H9 (cell line): Measurements from ENCODE around the gene DNAJC15. TPM values are rescaled to one million over a fixed set of nuclear protein-coding genes. Genes with fewer than 3 reads are reported as not detected.

ENCODE experiments used
- DNase-seq: peaks from one replicate; pipeline ENCODE4 v3.0.0-alpha.2; 2017
- H2AFZ ChIP-seq: one replicate; pipeline ENCODE4 v1.6.1; 2013; ENCODE audit warnings: mild to moderate bottlenecking, low read length, control low read depth, moderate library complexity
- H2AK5ac ChIP-seq: 2 replicates; pipeline ENCODE4 v1.6.1; 2013; ENCODE audit warnings: low read length, control low read depth, mixed read lengths; ENCODE audit not compliant: insufficient read length
- H2BK120ac ChIP-seq: one replicate; pipeline ENCODE4 v1.6.1; 2013; ENCODE audit warnings: low read depth, mild to moderate bottlenecking, low read length, control low read depth, inconsistent platforms; ENCODE audit not compliant: poor library complexity, severe bottlenecking
- H2BK12ac ChIP-seq: 2 replicates; pipeline ENCODE4 v1.6.1; 2013; ENCODE audit warnings: low read length, control low read depth, mixed read lengths, low read depth; ENCODE audit not compliant: insufficient read length
- H2BK15ac ChIP-seq: 2 replicates; pipeline ENCODE4 v1.6.1; 2013; ENCODE audit warnings: low read depth, low read length, control low read depth
- H2BK20ac ChIP-seq: one replicate; pipeline ENCODE4 v1.6.1; 2013; ENCODE audit warnings: low read depth, mild to moderate bottlenecking, low read length, control low read depth, inconsistent platforms; ENCODE audit not compliant: poor library complexity, severe bottlenecking
- H2BK5ac ChIP-seq: 2 replicates; pipeline ENCODE4 v1.6.1; 2013; ENCODE audit warnings: low read length, control low read depth, mixed read lengths; ENCODE audit not compliant: insufficient read length
- H3K14ac ChIP-seq: 2 replicates; pipeline ENCODE4 v1.6.1; 2013; ENCODE audit warnings: low read length, control low read depth; ENCODE audit not compliant: insufficient read depth
- H3K18ac ChIP-seq: 2 replicates; pipeline ENCODE4 v1.6.1; 2013; ENCODE audit warnings: low read depth, mild to moderate bottlenecking, mixed read lengths, low read length, control low read depth; ENCODE audit not compliant: insufficient read length
- H3K23ac ChIP-seq: 2 replicates; pipeline ENCODE4 v1.6.1; 2013; ENCODE audit warnings: low read length, control low read depth, mixed read lengths, low read depth; ENCODE audit not compliant: insufficient read length
- H3K23me2 ChIP-seq: 2 replicates; pipeline ENCODE4 v1.6.1; 2013; ENCODE audit warnings: low read depth, mild to moderate bottlenecking, mixed read lengths, low read length, control low read depth; ENCODE audit not compliant: insufficient read length, poor library complexity, severe bottlenecking
- H3K27ac ChIP-seq: 2 replicates; pipeline ENCODE4 v1.5.1; 2013; ENCODE audit warnings: low read length, control low read depth, mixed read lengths, low read depth; ENCODE audit not compliant: insufficient read length
- H3K27me3 ChIP-seq: 2 replicates; pipeline ENCODE4 v1.6.1; 2013; ENCODE audit warnings: low read length, control low read depth, inconsistent platforms; ENCODE audit not compliant: insufficient read depth
- H3K4ac ChIP-seq: 2 replicates; pipeline ENCODE4 v1.6.1; 2013; ENCODE audit warnings: low read depth, mild to moderate bottlenecking, control low read depth, inconsistent platforms, low read length, moderate library complexity
- H3K4me1 ChIP-seq: 2 replicates; pipeline ENCODE4 v1.6.1; 2013; ENCODE audit warnings: low read length, control low read depth, inconsistent platforms; ENCODE audit not compliant: insufficient read depth
- H3K4me2 ChIP-seq: 2 replicates; pipeline ENCODE4 v1.6.1; 2013; ENCODE audit warnings: low read length, control low read depth, mixed read lengths; ENCODE audit not compliant: insufficient read length, insufficient read depth
- H3K56ac ChIP-seq: 2 replicates; pipeline ENCODE4 v1.6.1; 2013; ENCODE audit warnings: low read depth, mild to moderate bottlenecking, mixed read lengths, low read length, control low read depth; ENCODE audit not compliant: insufficient read length
- H3K79me1 ChIP-seq: 2 replicates; pipeline ENCODE4 v1.6.1; 2013; ENCODE audit warnings: low read depth, mild to moderate bottlenecking, moderate library complexity, low read length, control low read depth, inconsistent platforms; ENCODE audit not compliant: insufficient read depth, poor library complexity, severe bottlenecking
- H3K79me2 ChIP-seq: 2 replicates; pipeline ENCODE4 v1.6.1; 2013; ENCODE audit warnings: low read length, control low read depth, inconsistent platforms; ENCODE audit not compliant: insufficient read depth
- H3K9ac ChIP-seq: 2 replicates; pipeline ENCODE4 v1.6.1; 2013; ENCODE audit warnings: low read length, control low read depth, mixed read lengths; ENCODE audit not compliant: insufficient read length; ENCODE audit errors: extremely low read depth
- H3K9me3 ChIP-seq: one replicate; pipeline ENCODE4 v1.6.1; 2013; ENCODE audit warnings: low read depth, low read length, inconsistent platforms; ENCODE audit not compliant: control insufficient read depth
- H3T11ph ChIP-seq: one replicate; pipeline ENCODE4 v1.6.1; 2013; ENCODE audit warnings: mild to moderate bottlenecking, low read length, control low read depth, inconsistent platforms
- H4K20me1 ChIP-seq: one replicate; pipeline ENCODE4 v1.6.1; 2013; ENCODE audit not compliant: control insufficient read depth, insufficient read length, insufficient read depth
- H4K5ac ChIP-seq: 2 replicates; pipeline ENCODE4 v1.6.1; 2013; ENCODE audit warnings: low read depth, mild to moderate bottlenecking, mixed read lengths, low read length, control low read depth; ENCODE audit not compliant: insufficient read length
- H4K8ac ChIP-seq: replicated peaks from 2 replicates; pipeline ENCODE4 v1.6.1; 2013; ENCODE audit warnings: low read length, control low read depth, mixed read lengths, low read depth; ENCODE audit not compliant: insufficient read length
- H4K91ac ChIP-seq: 2 replicates; pipeline ENCODE4 v1.6.1; 2013; ENCODE audit warnings: low read depth, mild to moderate bottlenecking, moderate library complexity, mixed read lengths, low read length, control low read depth; ENCODE audit not compliant: insufficient read length
- H3K27ac Mint-ChIP-seq, 3 experiments: 2 replicates in 2 of 3; 3 replicates in 1 of 3; pipeline ENCODE4 v1.8.0; 2020 to 2021; ENCODE audit warnings: mixed read lengths in 3 of 3, mild to moderate bottlenecking in 1 of 3, moderate library complexity in 1 of 3
- H3K27me3 Mint-ChIP-seq: 2 replicates; pipeline ENCODE4 v1.8.0; 2021; ENCODE audit warnings: low read depth, mild to moderate bottlenecking, moderate library complexity, mixed read lengths
- H3K36me3 Mint-ChIP-seq, 3 experiments: 2 replicates in 2 of 3; 3 replicates in 1 of 3; pipeline ENCODE4 v1.8.0; 2020 to 2021; ENCODE audit warnings: low read depth in 3 of 3, mixed read lengths in 3 of 3; ENCODE audit not compliant: insufficient read depth in 1 of 3
- H3K4me1 Mint-ChIP-seq, 2 experiments: 2 replicates each; pipeline ENCODE4 v1.8.0; 2020; ENCODE audit warnings: mixed read lengths in 2 of 2
- H3K4me3 Mint-ChIP-seq, 2 experiments: 2 replicates in 1 of 2; 3 replicates in 1 of 2; pipeline ENCODE4 v1.8.0; 2020 to 2021; ENCODE audit warnings: mild to moderate bottlenecking in 2 of 2, mixed read lengths in 2 of 2, moderate library complexity in 1 of 2
- H3K9me3 Mint-ChIP-seq, 2 experiments: 2 replicates in 1 of 2; 3 replicates in 1 of 2; pipeline ENCODE4 v1.8.0; 2020; ENCODE audit warnings: mild to moderate bottlenecking in 2 of 2, mixed read lengths in 2 of 2, moderate library complexity in 1 of 2
- CTCF ChIP-seq: fragments of 200-600 bp; sonication (generic); conservative IDR thresholded peaks from 3 replicates; pipeline ENCODE4 v1.8.0; 2021; ENCODE audit warnings: antibody characterized with exemption, mild to moderate bottlenecking
- WGBS: extraction: QIAGEN DNeasy Blood & Tissue Kit; methylation state at CpG from one replicate; pipeline ENCODE4 v1.1.7; 2013; ENCODE audit warnings: missing lambda C conversion rate, low lambda C conversion rate, mixed read lengths; ENCODE audit not compliant: insufficient read length; ENCODE audit errors: extremely low coverage; 5-methylcytosine and 5-hydroxymethylcytosine counted together
- total RNA-seq: library from RNA; stranded (reverse); gene quantifications from 2 replicates; pipeline ENCODE4 v1.2.1, GENCODE V29; 2021

The DNAJC15 gene
- total RNA-seq, 1 experiment from 2014 or later: 13.4 TPM

GRCh38 chr13:42984691-42985090 is 38.7 kb upstream of the DNAJC15 start:
- Histone ChIP-seq H3K23ac (no peak overlapping the region), H3K18ac (no peak overlapping the region), H3K9me3 (no peaks in the 10 kb centered on the region), H4K5ac (no peak overlapping the region), H4K8ac (no peak overlapping the region), H3K79me2 (no peaks in the 10 kb centered on the region), H3K27me3 (no peaks in the 10 kb centered on the region), H3K23me2 (no peaks in the 10 kb centered on the region), H3K14ac (no peak overlapping the region), H3K9ac (no peak overlapping the region), H2BK12ac (no peak overlapping the region), H3T11ph (no peak overlapping the region), H3K4ac (no peak overlapping the region), H2BK5ac (no peak overlapping the region), H2AK5ac (no peak overlapping the region), H3K27ac (no peak overlapping the region), H2AFZ (no peak overlapping the region), H2BK120ac (no peak overlapping the region), H3K4me2 (no peak overlapping the region), H4K91ac (no peak overlapping the region), H4K20me1 (no peaks in the 10 kb centered on the region), H3K56ac (no peak overlapping the region), H2BK15ac (no peak overlapping the region), H2BK20ac (no peak overlapping the region), H3K4me1 (peaks cover 3% of the 10 kb centered on the region; the same call in 1 of the 2 replicates), H3K79me1 (no peaks in the 10 kb centered on the region)
- Mint-ChIP-seq H3K27ac (no peak overlapping the region), H3K36me3 (0 out of 7 replicates have a peak, but pooled peaks cover 0 to 2% (median 0%) of the 10 kb centered on the region in 3 experiments), H3K4me3 (no peak overlapping the region; a peak in 1 of 5 replicates), H3K9me3 (no peaks in the 10 kb centered on the region), H3K27me3 (no peaks in the 10 kb centered on the region), H3K4me1 (peaks cover 29 to 36% of the 10 kb centered on the region in 2 experiments)
- no CpG with 5 or more reads among the region's 1 CpG for WGBS
- no peak for TF ChIP-seq CTCF
- DNase-seq: no peak
